Stimulated activated CD8-positive, alpha-beta memory T cell treated with anti-CD3 and anti-CD28 coated beads, Interleukin-4, amount 100 ng/mL, for 1 hour (primary cell): ENCODE data around the gene GOLGA8J.
"Not testable (repeated sequence)": the region's sequence is repeated elsewhere in the genome, so short reads cannot be mapped to it uniquely, and the experiment has no call there.

Source experiments
- DNase-seq, 2 donors: peaks; one replicate each; pipeline ENCODE4 v3.0.0-alpha.2; 2020; ENCODE audit warnings: low read depth in 2 of 2, low spot score in 1 of 2

Gene GOLGA8J

DNA sequence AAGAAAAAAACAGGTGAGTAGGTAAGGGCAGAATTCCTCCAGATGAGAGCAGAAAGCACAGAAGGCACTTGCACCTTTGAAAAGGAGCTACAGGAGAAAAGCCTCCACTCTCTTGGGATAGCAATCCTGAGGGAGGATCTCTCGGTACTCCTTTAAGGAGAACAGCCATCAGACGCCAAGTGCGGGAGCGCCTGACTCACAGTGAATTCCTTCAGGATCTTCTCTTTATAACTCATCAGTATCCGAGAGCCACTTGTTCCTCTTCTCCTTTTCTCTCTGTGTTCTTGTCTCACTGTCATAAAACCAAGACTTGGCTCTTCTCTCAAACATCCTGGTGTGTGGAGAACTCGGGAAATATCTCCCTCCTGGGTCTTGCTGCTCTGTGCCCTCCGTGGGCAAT is 10.1 kb upstream of the GOLGA8J start:
- no peak for DNase-seq

DNA sequence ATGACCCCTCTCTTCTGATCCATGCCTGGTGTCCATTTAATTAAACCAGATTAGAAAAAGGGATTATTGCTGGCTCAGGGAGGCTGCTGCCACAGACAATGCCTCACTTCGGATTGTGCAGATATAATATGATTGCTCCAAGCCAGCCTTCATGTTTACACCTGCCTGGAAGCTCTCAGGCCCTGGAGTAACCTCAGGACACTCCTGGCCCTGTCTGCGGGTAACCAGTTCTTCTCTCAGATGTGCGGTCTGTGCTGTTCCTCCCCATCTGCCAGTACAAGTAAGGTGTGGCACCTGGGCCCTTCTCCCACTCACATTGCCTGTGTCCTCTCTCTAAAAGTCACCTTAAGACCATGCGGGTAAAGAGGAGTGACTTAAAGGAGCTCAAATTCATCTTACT is 8.8 kb upstream of the GOLGA8J start:
- no peak for DNase-seq

DNA sequence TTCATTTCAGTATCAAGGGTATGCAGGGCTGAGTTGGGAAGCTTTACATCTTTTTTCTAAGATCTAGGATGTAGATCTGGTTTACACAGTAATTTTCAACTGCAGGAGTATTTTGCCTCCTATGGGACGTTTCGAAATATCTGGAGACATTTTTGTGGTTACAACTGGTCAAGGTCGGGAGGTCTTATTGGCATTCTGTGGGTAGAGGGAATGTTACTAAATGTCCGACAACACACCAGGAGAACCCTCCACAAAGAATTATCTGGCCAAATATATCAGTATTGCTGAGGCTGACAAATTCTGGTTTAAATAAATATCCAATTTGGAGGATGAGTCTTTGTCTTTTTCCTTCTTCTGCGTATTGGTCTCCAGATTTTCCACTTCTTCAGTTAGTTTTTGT is 1.9 kb upstream of the GOLGA8J start:
- DNase-seq: not testable (repeated sequence)

DNA sequence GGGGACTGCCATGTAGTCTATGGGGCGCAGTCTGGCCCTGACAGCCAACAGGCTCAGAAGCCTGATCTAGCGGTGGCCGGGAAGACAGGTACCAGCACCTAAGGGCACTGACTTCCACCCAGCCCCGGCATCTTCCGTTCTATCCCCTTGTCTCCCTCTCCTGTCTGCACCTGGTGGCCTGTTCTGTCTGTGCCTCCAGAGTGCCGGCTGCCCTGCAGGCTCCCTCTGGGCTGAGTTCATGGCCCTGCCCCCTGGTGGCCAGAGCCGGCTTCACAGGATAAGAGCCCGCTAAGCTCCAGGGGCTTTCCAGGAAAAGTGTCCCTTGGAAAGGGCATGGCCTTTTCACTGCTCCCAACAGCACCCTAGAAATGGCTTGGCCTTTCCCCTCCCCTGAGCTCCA is 15.1 kb downstream of the GOLGA8J start:
- DNase-seq: not testable (repeated sequence)

DNA sequence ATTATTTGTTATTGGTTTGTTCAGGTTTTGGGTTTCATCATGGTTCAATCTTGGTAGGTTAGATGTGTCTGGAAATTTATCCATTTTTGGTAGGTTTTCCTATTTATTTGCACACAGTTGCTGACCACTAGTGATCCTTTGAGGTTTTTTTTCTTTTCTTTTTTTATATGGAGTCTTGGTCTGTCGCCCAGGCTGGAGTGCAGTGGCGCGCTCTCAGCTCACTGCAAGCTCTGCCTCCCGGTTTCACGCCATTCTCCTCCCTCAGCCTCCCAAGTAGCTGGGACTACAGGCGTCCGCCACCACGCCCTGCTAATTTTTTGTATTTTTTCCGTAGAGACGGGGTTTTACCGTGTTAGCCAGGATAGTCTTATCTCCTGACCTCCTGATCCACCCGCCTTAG is 20.1 kb downstream of the GOLGA8J start:
- DNase-seq: not testable (repeated sequence)

DNA sequence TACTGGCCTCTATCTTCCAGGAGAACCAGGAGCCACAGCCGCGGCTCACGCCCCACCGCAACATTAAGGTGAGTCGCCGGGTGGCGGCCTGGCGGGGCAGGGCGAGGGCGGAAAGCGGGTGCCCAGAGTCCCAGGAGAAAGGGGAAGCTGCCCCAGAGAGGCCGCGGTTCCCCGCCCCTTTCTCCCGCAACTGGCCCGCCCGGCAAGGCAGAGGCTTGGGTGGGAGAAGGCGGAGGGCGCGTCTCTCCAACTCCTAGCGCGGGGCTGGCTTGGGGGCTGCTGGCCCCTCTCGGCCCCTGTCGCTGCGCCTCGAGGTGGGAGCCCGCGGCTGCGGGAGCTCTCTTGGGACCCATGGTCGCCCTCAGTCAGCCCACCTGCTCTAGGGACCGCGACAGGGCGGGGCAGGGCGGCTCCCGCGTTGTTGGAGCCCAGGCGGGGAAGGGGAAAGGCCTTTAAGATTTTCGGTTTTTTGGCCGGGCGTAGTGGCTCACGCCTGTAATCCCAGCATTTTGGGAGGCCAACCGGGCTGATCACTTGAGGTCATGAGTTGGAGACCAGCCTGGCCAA is 21.3 kb downstream of the GOLGA8J start:
- DNase-seq: not testable (repeated sequence)

DNA sequence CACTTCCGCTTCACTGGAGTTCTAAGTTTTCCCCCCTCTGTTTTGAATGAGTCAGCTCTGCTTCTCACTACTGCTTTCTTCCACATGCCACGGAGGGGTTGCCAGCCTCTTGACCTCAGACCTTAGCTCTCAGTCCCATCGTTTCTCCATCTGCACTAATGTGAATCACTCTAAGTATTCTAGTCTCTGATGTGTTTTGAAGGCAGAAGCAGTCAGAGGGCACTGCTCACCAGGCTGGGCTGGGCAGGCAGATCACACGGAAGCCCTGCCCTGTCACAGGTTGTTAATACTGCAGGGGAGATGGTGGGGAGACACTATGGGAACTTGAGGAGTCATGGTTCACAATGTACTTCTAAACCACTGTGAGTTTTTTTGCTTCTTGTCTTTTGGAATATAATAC is 27.8 kb downstream of the GOLGA8J start:
- not testable (repeated sequence) for DNase-seq

DNA sequence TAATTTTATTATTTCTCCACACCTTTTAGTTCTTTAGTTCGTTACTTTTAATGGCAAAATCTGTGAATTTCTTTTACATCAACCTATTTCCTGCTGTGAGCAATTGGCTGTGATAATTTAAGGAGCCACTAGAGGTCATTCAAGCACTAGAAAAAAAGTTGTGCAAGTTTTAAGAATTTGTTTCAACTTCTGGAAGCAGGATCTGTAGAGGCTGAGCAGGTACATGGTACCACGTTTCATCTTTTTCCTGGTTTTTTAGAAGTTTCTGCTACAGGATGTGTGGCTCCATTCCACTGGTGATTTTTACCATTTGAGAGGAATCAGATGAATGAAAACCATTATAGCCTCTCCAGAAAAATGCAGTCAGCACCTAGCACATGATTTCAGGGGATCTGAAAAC is 47.3 kb downstream of the GOLGA8J start:
- DNase-seq: not testable (repeated sequence)

DNA sequence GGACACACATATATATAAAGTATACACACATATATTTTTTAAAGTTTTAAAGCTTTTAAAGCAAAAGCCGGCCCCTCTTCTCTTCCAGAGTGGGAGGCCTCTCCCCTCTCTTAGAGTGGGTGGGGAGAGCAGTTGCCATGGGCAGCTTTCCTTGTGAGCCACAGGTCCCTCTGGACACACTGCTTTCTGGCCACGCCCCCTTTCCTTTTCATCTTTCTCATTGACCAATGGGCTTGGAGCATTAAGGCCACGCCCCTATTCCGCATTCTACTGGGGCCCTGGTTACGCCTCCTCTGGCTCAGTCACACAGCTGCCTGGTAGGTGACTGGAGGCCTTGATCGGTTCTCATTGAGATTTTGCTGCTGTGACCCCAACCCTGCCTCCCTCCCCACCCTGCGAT is 52.0 kb downstream of the GOLGA8J start, which contains the start of gene GOLGA8T:
TSS of gene GOLGA8T (plus strand) at position 301 of the 400 bp plus-strand sequence. CDS start at position 399, 98 bp downstream.
- not testable (repeated sequence) for DNase-seq
